ENCODE measurements around the gene CNTN4.

GRCh38 chr3:2106438-2106837, 7.8 kb downstream of the CNTN4 start:
- TF ChIP-seq CTCF (IDR thresholded peaks at IDR 0.05), result no peak
- TF ChIP-seq POLR2AphosphoS5 (IDR thresholded peaks at IDR 0.05; ENCODE audit: insufficient read depth in 1 of 2, low read depth in 1 of 2), result no peak
- TF ChIP-seq POLR2A (IDR thresholded peaks at IDR 0.05), result no peak

Measured in vagina (tissue), 2 donors.